ENCODE measurements around the gene MAPKAP1.

MAPKAP1 gene

GRCh38 chr9:125431741-125432271 lies 275.2 kb downstream of the MAPKAP1 start:
- DNase-seq (ENCODE audit: low spot score) = no peak

- DNase-seq (ENCODE audit: low spot score) = no peak
Observed at GRCh38 chr9:125431012-125431305, 276.0 kb downstream of the MAPKAP1 start.

- no peak for DNase-seq (ENCODE audit: low spot score)
Observed at GRCh38 chr9:125430161-125431011, 276.6 kb downstream of the MAPKAP1 start.

- DNase-seq (ENCODE audit: low spot score) = no peak
Observed at GRCh38 chr9:125429476-125430160, 277.4 kb downstream of the MAPKAP1 start.

GRCh38 chr9:125428902-125429467 lies 278.0 kb downstream of the MAPKAP1 start:
- DNase-seq (ENCODE audit: low spot score) = no peak

- peak; percentile 46 for DNase-seq (ENCODE audit: low spot score)
Observed at GRCh38 chr9:125428060-125428901, 278.7 kb downstream of the MAPKAP1 start.

GRCh38 chr9:125427556-125427955 lies 279.5 kb downstream of the MAPKAP1 start:
- DNase-seq (ENCODE audit: low spot score) = no peak

GRCh38 chr9:125426926-125427325 lies 280.1 kb downstream of the MAPKAP1 start:
- DNase-seq (ENCODE audit: low spot score) = no peak

GRCh38 chr9:125425901-125426515 lies 281.0 kb downstream of the MAPKAP1 start:
- DNase-seq (ENCODE audit: low spot score) = no peak

- no peak for DNase-seq (ENCODE audit: low spot score)
Observed at GRCh38 chr9:125425170-125425897, 281.7 kb downstream of the MAPKAP1 start.

GRCh38 chr9:125423964-125424363 lies 283.0 kb downstream of the MAPKAP1 start:
- DNase-seq (ENCODE audit: low spot score) = no peak

GRCh38 chr9:125422853-125423252 lies 284.2 kb downstream of the MAPKAP1 start:
- DNase-seq (ENCODE audit: low spot score) = no peak

GRCh38 chr9:125421591-125422181 lies 285.3 kb downstream of the MAPKAP1 start:
- DNase-seq (ENCODE audit: low spot score) = no peak

- no peak for DNase-seq (ENCODE audit: low spot score)
Observed at GRCh38 chr9:125421166-125421565, 285.8 kb downstream of the MAPKAP1 start.

- DNase-seq (ENCODE audit: low spot score) = no peak
Observed at GRCh38 chr9:125418404-125418803, 288.6 kb downstream of the MAPKAP1 start.

- DNase-seq (ENCODE audit: low spot score) = no peak
Observed at GRCh38 chr9:125416517-125416916, 290.5 kb downstream of the MAPKAP1 start.

GRCh38 chr9:125415583-125416460 lies 291.2 kb downstream of the MAPKAP1 start:
- no peak for DNase-seq (ENCODE audit: low spot score)

GRCh38 chr9:125413579-125413978 lies 293.4 kb downstream of the MAPKAP1 start:
- no peak for DNase-seq (ENCODE audit: low spot score)

- no peak for DNase-seq (ENCODE audit: low spot score)
Observed at GRCh38 chr9:125412166-125412565, 294.8 kb downstream of the MAPKAP1 start.
